SU-DHL-6 (cell line): Measurements from ENCODE around the gene HCFC2.

ENCODE experiments used
- H2AFZ ChIP-seq: fragments of 200-600 bp; sonication (generic); 2 replicates; pipeline ENCODE4 v1.6.1; 2014; ENCODE audit warnings: low read depth, mild to moderate bottlenecking, moderate library complexity, mixed read lengths, antibody characterized with exemption, low read length; ENCODE audit not compliant: severe bottlenecking
- H3F3A ChIP-seq: fragments of 200-600 bp; shearing (Covaris generic); 2 replicates; pipeline ENCODE4 v1.6.0; 2016; ENCODE audit warnings: antibody characterized with exemption, mild to moderate bottlenecking; ENCODE audit not compliant: insufficient read depth
- H3K27ac ChIP-seq: fragments of 200-600 bp; sonication (generic); 2 replicates; pipeline ENCODE4 v1.5.1; 2016; ENCODE audit warnings: low read depth, mild to moderate bottlenecking, low read length, moderate library complexity, mixed read lengths
- H3K27me3 ChIP-seq: fragments of 200-600 bp; sonication (generic), shearing (Covaris generic); 2 replicates; pipeline ENCODE4 v1.6.0; 2014; ENCODE audit warnings: mild to moderate bottlenecking, low read length
- H3K36me3 ChIP-seq: fragments of 200-600 bp; sonication (generic); 2 replicates; pipeline ENCODE4 v1.6.1; 2014; ENCODE audit warnings: mild to moderate bottlenecking, low read length, mixed read lengths
- H3K4me2 ChIP-seq: fragments of 300-600, 200-600 bp; shearing (Covaris generic), sonication (generic); 2 replicates; pipeline ENCODE4 v1.6.0; 2014; ENCODE audit warnings: low read length, low read depth, mild to moderate bottlenecking; ENCODE audit not compliant: poor library complexity, severe bottlenecking
- H3K4me3 ChIP-seq: fragments of 200-600 bp; sonication (generic); 2 replicates; pipeline ENCODE4 v1.5.1; 2014; ENCODE audit warnings: antibody characterized with exemption, low read length, mild to moderate bottlenecking, mixed read lengths; ENCODE audit not compliant: insufficient read depth, poor library complexity, severe bottlenecking
- H3K79me2 ChIP-seq: fragments of 200-600 bp; sonication (generic); 2 replicates; pipeline ENCODE4 v1.6.1; 2014; ENCODE audit warnings: mild to moderate bottlenecking, low read length, moderate library complexity; ENCODE audit not compliant: insufficient read depth
- H3K9ac ChIP-seq: fragments of 200-600 bp; sonication (generic); 2 replicates; pipeline ENCODE4 v1.7.0; 2014; ENCODE audit warnings: mild to moderate bottlenecking, low read length
- H3K9me2 ChIP-seq: fragments of 200-600 bp; sonication (generic); replicated peaks from 2 replicates; pipeline ENCODE4 v1.6.1; 2014; ENCODE audit warnings: low read length; ENCODE audit not compliant: insufficient read depth
- H3K9me3 ChIP-seq: fragments of 200-600 bp; sonication (generic); 2 replicates; pipeline ENCODE4 v1.6.1; 2014; ENCODE audit warnings: low read length, mixed read lengths; ENCODE audit not compliant: insufficient read depth
- H4K20me1 ChIP-seq: fragments of 200-600 bp; sonication (generic); 2 replicates; pipeline ENCODE4 v1.6.1; 2014; ENCODE audit warnings: low read depth, mild to moderate bottlenecking, antibody characterized with exemption, low read length, moderate library complexity, mixed read lengths
- EZH2phosphoT487 ChIP-seq: fragments of 200-600 bp; sonication (generic), shearing (Covaris generic); conservative IDR thresholded peaks from 2 replicates; pipeline ENCODE4 v1.6.1; 2018; ENCODE audit warnings: mild to moderate bottlenecking, antibody characterized with exemption, low read length, moderate library complexity, mixed read lengths
- TF ChIP-seq, protein P1 (sequence below): fragments of 200-600 bp; sonication (generic); IDR thresholded peaks from one replicate; pipeline ENCODE4 v1.5.1; 2017; ENCODE audit warnings: antibody characterized with exemption, mild to moderate bottlenecking, low read length, moderate library complexity; ENCODE audit not compliant: insufficient read depth, poor library complexity, severe bottlenecking

HCFC2 gene

DNA sequence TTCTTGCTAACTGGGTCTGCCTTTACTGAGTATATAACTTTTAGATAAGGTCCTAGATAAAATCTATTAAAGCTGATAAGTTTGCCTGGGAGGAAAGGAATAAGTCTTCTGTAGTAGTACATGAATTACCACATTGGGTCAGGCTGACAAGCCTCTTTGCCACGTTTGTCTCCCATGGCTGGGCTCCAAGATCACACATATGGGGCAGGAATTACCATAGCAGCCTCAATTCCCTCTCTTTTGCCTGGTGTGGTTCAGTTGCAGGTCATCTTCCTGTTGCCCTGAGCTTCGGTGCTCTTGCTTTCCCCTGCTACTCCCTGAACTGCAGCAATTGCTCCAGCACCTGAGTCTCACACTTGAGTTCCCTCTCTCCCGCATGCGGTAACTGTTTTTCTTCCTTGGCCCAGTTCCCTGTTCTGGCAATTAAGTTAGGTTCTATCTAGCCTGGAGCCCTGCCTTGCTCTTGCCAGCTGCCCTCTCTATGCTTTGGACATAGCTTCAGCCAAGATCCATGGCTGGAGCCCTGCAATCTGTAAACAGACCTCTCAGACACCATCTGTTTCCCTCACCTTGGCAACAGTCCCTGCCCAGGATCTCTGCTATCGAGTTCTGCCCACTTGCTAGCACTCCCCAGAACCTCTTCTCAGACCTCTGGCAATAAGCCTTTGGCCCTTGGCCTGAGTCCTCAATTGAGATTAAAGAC, 8.5 kb upstream of the HCFC2 start:
- no peaks in the 10 kb centered on the region for H4K20me1 ChIP-seq
- H2AFZ ChIP-seq: no peak overlapping the region
- H3K4me2 ChIP-seq: no peak overlapping the region
- H3K27ac ChIP-seq: no peak overlapping the region
- H3K9ac ChIP-seq: no peak overlapping the region
- no peaks in the 10 kb centered on the region for H3K9me3 ChIP-seq
- H3K36me3 ChIP-seq: no peaks in the 10 kb centered on the region
- no peaks in the 10 kb centered on the region for H3K27me3 ChIP-seq
- no peaks in the 10 kb centered on the region for H3F3A ChIP-seq
- H3K79me2 ChIP-seq: no peaks in the 10 kb centered on the region
- no peak overlapping the region for H3K4me3 ChIP-seq
- TF ChIP-seq EZH2phosphoT487: no peak
- TF ChIP-seq, protein P1, sequence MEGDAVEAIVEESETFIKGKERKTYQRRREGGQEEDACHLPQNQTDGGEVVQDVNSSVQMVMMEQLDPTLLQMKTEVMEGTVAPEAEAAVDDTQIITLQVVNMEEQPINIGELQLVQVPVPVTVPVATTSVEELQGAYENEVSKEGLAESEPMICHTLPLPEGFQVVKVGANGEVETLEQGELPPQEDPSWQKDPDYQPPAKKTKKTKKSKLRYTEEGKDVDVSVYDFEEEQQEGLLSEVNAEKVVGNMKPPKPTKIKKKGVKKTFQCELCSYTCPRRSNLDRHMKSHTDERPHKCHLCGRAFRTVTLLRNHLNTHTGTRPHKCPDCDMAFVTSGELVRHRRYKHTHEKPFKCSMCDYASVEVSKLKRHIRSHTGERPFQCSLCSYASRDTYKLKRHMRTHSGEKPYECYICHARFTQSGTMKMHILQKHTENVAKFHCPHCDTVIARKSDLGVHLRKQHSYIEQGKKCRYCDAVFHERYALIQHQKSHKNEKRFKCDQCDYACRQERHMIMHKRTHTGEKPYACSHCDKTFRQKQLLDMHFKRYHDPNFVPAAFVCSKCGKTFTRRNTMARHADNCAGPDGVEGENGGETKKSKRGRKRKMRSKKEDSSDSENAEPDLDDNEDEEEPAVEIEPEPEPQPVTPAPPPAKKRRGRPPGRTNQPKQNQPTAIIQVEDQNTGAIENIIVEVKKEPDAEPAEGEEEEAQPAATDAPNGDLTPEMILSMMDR: no peak
- H3K9me2 ChIP-seq: no peaks in the 10 kb centered on the region

DNA sequence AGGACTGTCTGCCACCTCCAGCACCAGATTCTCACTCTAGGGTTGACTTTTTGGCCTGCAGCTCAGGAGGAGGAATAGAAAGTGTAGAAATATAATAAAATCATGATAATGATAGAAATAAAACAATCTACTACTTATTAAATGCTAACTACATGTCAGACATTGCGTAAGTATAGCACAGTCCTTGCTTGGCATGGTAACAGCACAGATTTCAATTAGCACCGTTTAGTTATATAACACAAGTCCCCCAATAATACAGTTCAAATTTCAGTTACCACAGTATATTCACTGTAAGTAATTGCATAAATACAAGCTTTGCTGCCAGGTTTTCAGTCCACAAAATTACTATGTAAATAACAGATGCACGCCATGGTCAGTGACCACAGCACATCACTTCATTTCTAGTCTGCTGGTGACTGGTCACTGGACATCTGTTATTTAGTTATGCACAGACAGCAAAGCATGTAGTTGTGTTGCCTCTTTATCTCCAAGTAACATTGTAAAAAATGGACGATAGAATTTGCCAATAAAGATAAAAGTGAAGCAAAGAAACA, 7.8 kb upstream of the HCFC2 start:
- H3K79me2 ChIP-seq: no peaks in the 10 kb centered on the region
- no peak overlapping the region for H3K9ac ChIP-seq
- H3K4me3 ChIP-seq: no peak overlapping the region
- H3K27ac ChIP-seq: no peak overlapping the region
- TF ChIP-seq, protein P1: no peak
- no peak for TF ChIP-seq EZH2phosphoT487
- H3K36me3 ChIP-seq: no peaks in the 10 kb centered on the region
- no peak overlapping the region for H3K4me2 ChIP-seq
- no peaks in the 10 kb centered on the region for H3K27me3 ChIP-seq
- H3F3A ChIP-seq: no peaks in the 10 kb centered on the region
- H2AFZ ChIP-seq: no peak overlapping the region
- no peaks in the 10 kb centered on the region for H3K9me2 ChIP-seq
- H4K20me1 ChIP-seq: no peaks in the 10 kb centered on the region
- no peaks in the 10 kb centered on the region for H3K9me3 ChIP-seq

DNA sequence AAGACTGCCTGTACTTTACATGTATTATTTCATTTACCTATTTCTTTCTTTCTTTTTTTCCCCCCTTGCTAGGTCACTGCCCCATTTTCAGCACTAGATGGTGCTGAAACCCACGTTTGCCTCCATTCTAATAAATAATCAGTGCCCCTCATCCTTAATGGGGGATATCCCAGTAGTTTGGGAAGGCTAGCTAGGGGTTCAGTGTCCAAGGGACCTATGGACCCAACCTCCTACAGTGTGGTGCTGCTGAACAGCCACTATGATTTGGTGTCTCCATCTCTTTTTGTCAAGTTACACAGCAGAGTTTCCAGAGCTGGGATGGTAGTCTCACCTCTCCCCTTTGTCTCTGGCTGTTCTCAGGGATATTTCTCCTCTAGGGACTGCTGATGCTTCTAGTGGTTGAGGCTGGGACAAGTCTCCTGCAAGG, 6.5 kb upstream of the HCFC2 start:
- H3K27me3 ChIP-seq: no peaks in the 10 kb centered on the region
- H4K20me1 ChIP-seq: no peaks in the 10 kb centered on the region
- no peaks in the 10 kb centered on the region for H3K9me3 ChIP-seq
- no peak overlapping the region for H3K27ac ChIP-seq
- no peaks in the 10 kb centered on the region for H3F3A ChIP-seq
- no peak overlapping the region for H3K4me3 ChIP-seq
- no peak overlapping the region for H2AFZ ChIP-seq
- H3K36me3 ChIP-seq: no peaks in the 10 kb centered on the region
- H3K4me2 ChIP-seq: no peak overlapping the region
- H3K79me2 ChIP-seq: no peaks in the 10 kb centered on the region
- TF ChIP-seq EZH2phosphoT487: no peak
- TF ChIP-seq, protein P1: peak; percentile 61
- H3K9me2 ChIP-seq: no peaks in the 10 kb centered on the region
- H3K9ac ChIP-seq: no peak overlapping the region
